ENCODE results near the gene CAPS.

DNA sequence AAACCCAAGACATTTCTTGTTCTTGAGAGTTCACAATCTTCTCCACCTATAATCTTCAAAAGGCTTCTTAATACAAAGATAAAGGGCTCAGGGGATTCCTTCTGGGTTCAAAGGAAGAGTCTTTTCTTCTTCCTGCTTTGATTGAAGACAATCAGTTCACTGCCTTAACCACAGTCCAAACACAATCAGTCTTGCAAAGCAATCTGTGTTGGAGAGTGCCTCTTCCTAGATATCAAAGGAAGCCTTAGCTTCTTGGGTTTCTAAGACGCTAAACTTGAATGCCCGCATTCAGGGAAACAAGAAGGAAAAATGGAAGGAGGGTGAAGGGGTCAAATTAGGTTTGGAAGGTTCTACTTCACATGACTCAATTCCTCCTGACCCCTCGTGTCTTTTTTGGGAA is 36.7 kb downstream of the CAPS start:
- TF ChIP-seq, protein P1, sequence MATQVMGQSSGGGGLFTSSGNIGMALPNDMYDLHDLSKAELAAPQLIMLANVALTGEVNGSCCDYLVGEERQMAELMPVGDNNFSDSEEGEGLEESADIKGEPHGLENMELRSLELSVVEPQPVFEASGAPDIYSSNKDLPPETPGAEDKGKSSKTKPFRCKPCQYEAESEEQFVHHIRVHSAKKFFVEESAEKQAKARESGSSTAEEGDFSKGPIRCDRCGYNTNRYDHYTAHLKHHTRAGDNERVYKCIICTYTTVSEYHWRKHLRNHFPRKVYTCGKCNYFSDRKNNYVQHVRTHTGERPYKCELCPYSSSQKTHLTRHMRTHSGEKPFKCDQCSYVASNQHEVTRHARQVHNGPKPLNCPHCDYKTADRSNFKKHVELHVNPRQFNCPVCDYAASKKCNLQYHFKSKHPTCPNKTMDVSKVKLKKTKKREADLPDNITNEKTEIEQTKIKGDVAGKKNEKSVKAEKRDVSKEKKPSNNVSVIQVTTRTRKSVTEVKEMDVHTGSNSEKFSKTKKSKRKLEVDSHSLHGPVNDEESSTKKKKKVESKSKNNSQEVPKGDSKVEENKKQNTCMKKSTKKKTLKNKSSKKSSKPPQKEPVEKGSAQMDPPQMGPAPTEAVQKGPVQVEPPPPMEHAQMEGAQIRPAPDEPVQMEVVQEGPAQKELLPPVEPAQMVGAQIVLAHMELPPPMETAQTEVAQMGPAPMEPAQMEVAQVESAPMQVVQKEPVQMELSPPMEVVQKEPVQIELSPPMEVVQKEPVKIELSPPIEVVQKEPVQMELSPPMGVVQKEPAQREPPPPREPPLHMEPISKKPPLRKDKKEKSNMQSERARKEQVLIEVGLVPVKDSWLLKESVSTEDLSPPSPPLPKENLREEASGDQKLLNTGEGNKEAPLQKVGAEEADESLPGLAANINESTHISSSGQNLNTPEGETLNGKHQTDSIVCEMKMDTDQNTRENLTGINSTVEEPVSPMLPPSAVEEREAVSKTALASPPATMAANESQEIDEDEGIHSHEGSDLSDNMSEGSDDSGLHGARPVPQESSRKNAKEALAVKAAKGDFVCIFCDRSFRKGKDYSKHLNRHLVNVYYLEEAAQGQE (IDR thresholded peaks at IDR 0.05; ENCODE audit: insufficient read depth in 1 of 2, low read depth in 2 of 2, low read length in 2 of 2) = no peak
- TF ChIP-seq TAF1 (IDR thresholded peaks at IDR 0.05; ENCODE audit: borderline replicate concordance, insufficient read depth, low read length) = no peak
- TF ChIP-seq SIN3A (IDR thresholded peaks at IDR 0.05; ENCODE audit: borderline replicate concordance, insufficient read depth, low read length) = no peak
- TF ChIP-seq POLR2AphosphoS5 (IDR thresholded peaks at IDR 0.05; ENCODE audit: low read depth, low read length) = no peak

All from PFSK-1 (cell line).